ENCODE results near the gene CCND1.
"Not testable (repeated sequence)": the region's sequence is repeated elsewhere in the genome, so short reads cannot be mapped to it uniquely, and the experiment has no call there.

CCND1 gene

GRCh38 chr11:69620683-69621290 lies 20.2 kb upstream of the CCND1 start:
- no peak for TF ChIP-seq CTCF (conservative IDR thresholded peaks at IDR 0.05; ENCODE audit: low read depth, low read length)
- Histone ChIP-seq H3K4me2 (no peak overlapping the region), H3K4me3 (IDR thresholded peaks at IDR 0.05; ENCODE audit: insufficient read depth, low read depth, low read length) (no peak overlapping the region), H3K9ac (no peak overlapping the region), H3K79me2 (ENCODE audit: insufficient read depth, low read depth) (no peaks in the 10 kb centered on the region), H4K20me1 (ENCODE audit: insufficient read depth) (no peaks in the 10 kb centered on the region), H3K4me1 (ENCODE audit: low read depth, poor library complexity, severe bottlenecking) (no peaks in the 10 kb centered on the region), H3K27me3 (ENCODE audit: insufficient read depth, low read depth) (peaks cover 27% of the 10 kb centered on the region; the same call in 1 of the 2 replicates), H3K27ac (no peak overlapping the region), H3K36me3 (ENCODE audit: insufficient read depth) (no peaks in the 10 kb centered on the region), H2AFZ (ENCODE audit: low read depth) (no peak overlapping the region)

DNA sequence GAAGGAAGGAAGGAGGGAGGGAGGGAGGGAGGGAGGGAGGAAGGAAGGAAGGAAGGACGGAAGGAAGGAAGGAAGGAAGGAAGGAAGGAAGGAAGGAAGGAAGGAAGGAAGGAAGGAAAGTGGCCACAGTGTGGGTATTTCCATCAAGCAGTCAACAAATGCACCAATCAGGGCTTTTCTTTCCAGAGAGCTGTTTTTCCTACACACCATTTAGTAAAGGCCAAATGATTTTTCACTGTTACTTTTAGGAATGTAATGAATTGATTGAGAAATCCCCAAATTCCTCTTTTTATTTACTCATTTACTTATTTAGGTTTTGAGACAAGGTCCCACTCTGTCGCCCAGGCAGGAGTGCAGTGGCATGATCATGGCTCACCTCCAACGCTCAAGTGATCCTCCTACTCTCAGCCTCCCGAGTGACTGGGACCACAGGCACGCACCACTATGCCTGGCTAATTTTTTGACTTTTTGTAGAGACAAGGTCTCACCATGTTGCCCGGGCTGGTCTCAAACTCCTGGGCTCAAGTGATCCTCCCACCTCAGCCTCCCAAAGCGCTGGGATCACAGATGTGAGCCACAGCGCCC lies 18.8 kb upstream of the CCND1 start:
- H3K4me1 ChIP-seq (ENCODE audit: low read depth, poor library complexity, severe bottlenecking); H3K4me2 ChIP-seq; H3K36me3 ChIP-seq (ENCODE audit: insufficient read depth); H2AFZ ChIP-seq (ENCODE audit: low read depth); H3K79me2 ChIP-seq (ENCODE audit: insufficient read depth, low read depth); H3K4me3 ChIP-seq (IDR thresholded peaks at IDR 0.05; ENCODE audit: insufficient read depth, low read depth, low read length); H3K27ac ChIP-seq; H3K9ac ChIP-seq; H4K20me1 ChIP-seq (ENCODE audit: insufficient read depth): not testable (repeated sequence)
- H3K27me3 ChIP-seq (ENCODE audit: insufficient read depth, low read depth) = peaks cover 30% of the 10 kb centered on the region; the same call in 1 of the 2 replicates

DNA sequence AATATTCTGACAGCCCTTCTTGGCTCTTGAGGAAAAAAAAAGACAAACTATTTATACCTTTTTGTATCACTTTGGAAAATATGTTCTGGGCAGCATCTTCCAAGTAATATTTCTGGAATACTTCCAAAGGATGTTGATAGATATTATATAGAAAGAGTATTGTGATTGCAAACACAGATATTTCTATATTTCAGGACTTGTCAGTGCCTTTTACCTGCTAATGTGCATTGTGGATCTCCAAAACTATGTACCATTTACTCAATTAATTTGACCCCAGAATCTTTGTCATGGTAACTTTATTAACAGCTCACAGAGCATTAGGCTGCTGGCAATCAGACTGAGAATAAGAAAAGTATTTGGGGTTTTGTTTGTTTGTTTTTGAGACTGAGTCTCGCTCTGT lies 16.7 kb upstream of the CCND1 start:
- H3K4me1 ChIP-seq (ENCODE audit: low read depth, poor library complexity, severe bottlenecking) = no peaks in the 10 kb centered on the region
- H3K9ac ChIP-seq = no peak overlapping the region
- peaks cover 30% of the 10 kb centered on the region; the same call in 1 of the 2 replicates for H3K27me3 ChIP-seq (ENCODE audit: insufficient read depth, low read depth)
- H3K4me3 ChIP-seq (IDR thresholded peaks at IDR 0.05; ENCODE audit: insufficient read depth, low read depth, low read length) = no peak overlapping the region
- no peak overlapping the region for H3K4me2 ChIP-seq
- no peaks in the 10 kb centered on the region for H3K36me3 ChIP-seq (ENCODE audit: insufficient read depth)
- no peak overlapping the region for H3K27ac ChIP-seq
- no peak for TF ChIP-seq CTCF (conservative IDR thresholded peaks at IDR 0.05; ENCODE audit: low read depth, low read length)
- no peak overlapping the region for H2AFZ ChIP-seq (ENCODE audit: low read depth)
- no peaks in the 10 kb centered on the region for H3K79me2 ChIP-seq (ENCODE audit: insufficient read depth, low read depth)
- no peaks in the 10 kb centered on the region for H4K20me1 ChIP-seq (ENCODE audit: insufficient read depth)

GRCh38 chr11:69625476-69625875 lies 15.5 kb upstream of the CCND1 start:
- H3K4me3 ChIP-seq (IDR thresholded peaks at IDR 0.05; ENCODE audit: insufficient read depth, low read depth, low read length) = no peak overlapping the region
- H3K27me3 ChIP-seq (ENCODE audit: insufficient read depth, low read depth) = peaks cover 34% of the 10 kb centered on the region; the same call in 1 of the 2 replicates
- no peaks in the 10 kb centered on the region for H3K36me3 ChIP-seq (ENCODE audit: insufficient read depth)
- no peak for TF ChIP-seq CTCF (conservative IDR thresholded peaks at IDR 0.05; ENCODE audit: low read depth, low read length)
- H3K9ac ChIP-seq = no peak overlapping the region
- no peak overlapping the region for H3K27ac ChIP-seq
- H3K4me2 ChIP-seq = no peak overlapping the region
- no peaks in the 10 kb centered on the region for H4K20me1 ChIP-seq (ENCODE audit: insufficient read depth)
- no peaks in the 10 kb centered on the region for H3K79me2 ChIP-seq (ENCODE audit: insufficient read depth, low read depth)
- no peak overlapping the region for H2AFZ ChIP-seq (ENCODE audit: low read depth)
- H3K4me1 ChIP-seq (ENCODE audit: low read depth, poor library complexity, severe bottlenecking) = no peaks in the 10 kb centered on the region

DNA sequence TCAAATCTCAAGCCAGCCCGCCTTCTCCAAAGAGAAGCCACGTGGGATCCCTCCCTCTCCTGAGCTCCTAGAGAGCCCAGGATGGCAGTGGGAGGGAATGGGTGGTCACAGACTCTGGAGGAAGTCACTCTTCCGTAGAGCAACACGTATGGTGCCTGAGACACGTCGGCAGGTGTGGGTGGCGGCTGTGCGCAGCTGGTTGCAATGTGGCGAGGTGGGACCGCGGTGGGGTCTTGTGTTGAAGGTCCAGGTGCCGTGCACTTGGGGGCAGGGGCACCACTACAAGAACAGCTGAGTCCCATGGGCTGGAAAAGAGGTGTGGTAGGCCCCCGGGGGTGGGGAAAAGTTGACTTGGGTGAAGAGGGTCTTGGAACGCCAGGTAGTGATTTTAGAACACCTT lies 13.4 kb upstream of the CCND1 start:
- Histone ChIP-seq H4K20me1 (ENCODE audit: insufficient read depth) (no peaks in the 10 kb centered on the region), H3K27ac (no peak overlapping the region), H3K27me3 (ENCODE audit: insufficient read depth, low read depth) (peaks cover 45% of the 10 kb centered on the region; the same call in 1 of the 2 replicates), H3K36me3 (ENCODE audit: insufficient read depth) (no peaks in the 10 kb centered on the region), H3K9ac (no peak overlapping the region), H3K79me2 (ENCODE audit: insufficient read depth, low read depth) (no peaks in the 10 kb centered on the region), H3K4me2 (no peak overlapping the region), H2AFZ (ENCODE audit: low read depth) (no peak overlapping the region), H3K4me1 (ENCODE audit: low read depth, poor library complexity, severe bottlenecking) (no peaks in the 10 kb centered on the region), H3K4me3 (IDR thresholded peaks at IDR 0.05; ENCODE audit: insufficient read depth, low read depth, low read length) (no peak overlapping the region)
- TF ChIP-seq CTCF (conservative IDR thresholded peaks at IDR 0.05; ENCODE audit: low read depth, low read length) = no peak

Measured in KMS-11 (cell line).